Astrocyte (in vitro differentiated cells and primary cell): ENCODE measurements around the gene RASGRF2. TPM values are rescaled to one million over a fixed set of nuclear protein-coding genes. Genes with fewer than 3 reads are reported as not detected.
"Not testable (repeated sequence)": the region's sequence is repeated elsewhere in the genome, so short reads cannot be mapped to it uniquely, and the experiment has no call there.

Experiments used
- DNase-seq: peaks from one replicate; pipeline ENCODE4 v3.0.0-alpha.2; 2010; ENCODE audit warnings: low read depth
- FAIRE-seq: peaks from 2 replicates; lab custom pipeline; 2011; peaks lifted over from hg19 to GRCh38; lab: Jason Lieb, UNC
- H2AFZ ChIP-seq: 2 replicates; pipeline ENCODE4 v1.6.0; 2012; ENCODE audit warnings: low read depth, low read length, inconsistent platforms
- H3K27ac ChIP-seq: 2 replicates; pipeline ENCODE4 v1.5.1; 2011; ENCODE audit warnings: low read depth, low read length, inconsistent platforms
- H3K27me3 ChIP-seq: 2 replicates; pipeline ENCODE4 v1.6.0; 2011; ENCODE audit warnings: low read length, inconsistent platforms; ENCODE audit not compliant: insufficient read depth
- H3K36me3 ChIP-seq: 2 replicates; pipeline ENCODE4 v1.5.1; 2011; ENCODE audit warnings: low read length, inconsistent platforms; ENCODE audit not compliant: insufficient read depth
- H3K4me1 ChIP-seq: 2 replicates; pipeline ENCODE4 v1.5.1; 2011; ENCODE audit warnings: low read length, inconsistent platforms; ENCODE audit not compliant: insufficient read depth
- H3K4me2 ChIP-seq: 2 replicates; pipeline ENCODE4 v1.6.0; 2012; ENCODE audit warnings: low read length, inconsistent platforms
- H3K4me3 ChIP-seq: 2 replicates; pipeline ENCODE4 v1.5.1; 2011; ENCODE audit warnings: low read depth, mild to moderate bottlenecking, low read length, inconsistent platforms; ENCODE audit not compliant: insufficient read depth
- H3K79me2 ChIP-seq: 2 replicates; pipeline ENCODE4 v1.6.0; 2012; ENCODE audit warnings: mild to moderate bottlenecking, low read length, inconsistent platforms; ENCODE audit not compliant: insufficient read depth
- H3K9ac ChIP-seq: 2 replicates; pipeline ENCODE4 v1.6.0; 2012; ENCODE audit warnings: mild to moderate bottlenecking, low read length, inconsistent platforms
- H3K9me3 ChIP-seq: 2 replicates; pipeline ENCODE4 v1.5.1; 2012; ENCODE audit warnings: low read depth, mild to moderate bottlenecking, low read length, inconsistent platforms; ENCODE audit not compliant: insufficient read depth
- H4K20me1 ChIP-seq: 2 replicates; pipeline ENCODE4 v1.6.0; 2012; ENCODE audit warnings: low read length, inconsistent platforms; ENCODE audit not compliant: insufficient read depth
- H3K27ac Mint-ChIP-seq: one replicate; pipeline ENCODE4 v1.8.0; 2021; ENCODE audit warnings: mild to moderate bottlenecking, mixed read lengths; ENCODE audit not compliant: unreplicated experiment
- H3K27me3 Mint-ChIP-seq: one replicate; pipeline ENCODE4 v1.8.0; 2021; ENCODE audit warnings: low read depth, mixed read lengths; ENCODE audit not compliant: unreplicated experiment
- H3K36me3 Mint-ChIP-seq: one replicate; pipeline ENCODE4 v1.8.0; 2021; ENCODE audit warnings: low read depth, mixed read lengths; ENCODE audit not compliant: unreplicated experiment
- H3K4me1 Mint-ChIP-seq: one replicate; pipeline ENCODE4 v1.8.0; 2021; ENCODE audit warnings: low read depth, mixed read lengths; ENCODE audit not compliant: unreplicated experiment
- H3K4me3 Mint-ChIP-seq: one replicate; pipeline ENCODE4 v1.8.0; 2021; ENCODE audit warnings: mild to moderate bottlenecking, moderate library complexity, mixed read lengths; ENCODE audit not compliant: unreplicated experiment
- H3K9me3 Mint-ChIP-seq: one replicate; pipeline ENCODE4 v1.8.0; 2021; ENCODE audit warnings: mild to moderate bottlenecking, mixed read lengths; ENCODE audit not compliant: unreplicated experiment
- CTCF ChIP-seq: IDR thresholded peaks from 2 replicates; pipeline ENCODE4 v1.5.1; 2011; ENCODE audit warnings: low read depth, mild to moderate bottlenecking, inconsistent platforms, low read length, moderate library complexity; ENCODE audit not compliant: insufficient read depth
- EZH2 ChIP-seq: IDR thresholded peaks from 2 replicates; pipeline ENCODE4 v1.6.1; 2012; ENCODE audit warnings: mild to moderate bottlenecking, low read length, inconsistent platforms; ENCODE audit not compliant: insufficient read depth
- total RNA-seq: library from RNA; stranded (reverse); gene quantifications from 2 replicates; pipeline ENCODE4 v1.2.1, GENCODE V29; 2021

RASGRF2 gene
- total RNA-seq, 1 donor from 2014 or later, result 8.0 TPM

- H3K4me3 Mint-ChIP-seq, result no peak overlapping the region
- Histone ChIP-seq H3K4me1 (no peaks in the 10 kb centered on the region), H3K9ac (no peak overlapping the region), H3K4me3 (no peak overlapping the region), H4K20me1 (no peaks in the 10 kb centered on the region), H3K27ac (no peak overlapping the region), H3K27me3 (no peaks in the 10 kb centered on the region), H3K36me3 (no peaks in the 10 kb centered on the region), H3K4me2 (no peak overlapping the region), H3K79me2 (no peaks in the 10 kb centered on the region), H2AFZ (no peak overlapping the region), H3K9me3 (no peaks in the 10 kb centered on the region)
- TF ChIP-seq CTCF (no peak), EZH2 (no peak)
- DNase-seq (no peak), FAIRE-seq (no peak)
- peaks cover 3% of the 10 kb centered on the region for H3K9me3 Mint-ChIP-seq
- H3K4me1 Mint-ChIP-seq, result no peaks in the 10 kb centered on the region
- H3K27ac Mint-ChIP-seq, result no peak overlapping the region
- H3K27me3 Mint-ChIP-seq, result no peaks in the 10 kb centered on the region
- no peaks in the 10 kb centered on the region for H3K36me3 Mint-ChIP-seq
Measured at GRCh38 chr5:81052325-81052724, 92.2 kb downstream of the RASGRF2 start.

GRCh38 chr5:81053282-81053681 is 93.1 kb downstream of the RASGRF2 start:
- not testable (repeated sequence) for H3K4me1 Mint-ChIP-seq, H3K4me1 ChIP-seq, H3K27ac Mint-ChIP-seq, H3K4me3 ChIP-seq, H3K36me3 Mint-ChIP-seq, H3K36me3 ChIP-seq, H4K20me1 ChIP-seq, H3K9me3 Mint-ChIP-seq, H3K79me2 ChIP-seq, H3K27me3 ChIP-seq, DNase-seq, H3K27me3 Mint-ChIP-seq, H3K4me2 ChIP-seq, H3K27ac ChIP-seq, H3K9ac ChIP-seq, H3K4me3 Mint-ChIP-seq, FAIRE-seq, H3K9me3 ChIP-seq, H2AFZ ChIP-seq

GRCh38 chr5:81058121-81058520 is 98.0 kb downstream of the RASGRF2 start:
- Histone ChIP-seq H2AFZ (no peak overlapping the region), H3K9me3 (no peaks in the 10 kb centered on the region)
- no peak for FAIRE-seq

More at GRCh38 chr5:81058121-81058520, 98.0 kb downstream of the RASGRF2 start:
- no peaks in the 10 kb centered on the region for H3K27me3 ChIP-seq
- no peak overlapping the region for H3K4me3 ChIP-seq
- Mint-ChIP-seq H3K27me3 (peaks cover 2% of the 10 kb centered on the region), H3K4me1 (no peaks in the 10 kb centered on the region), H3K4me3 (no peak overlapping the region), H3K9me3 (peaks cover 3% of the 10 kb centered on the region), H3K36me3 (no peaks in the 10 kb centered on the region), H3K27ac (no peak overlapping the region)
- no peaks in the 10 kb centered on the region for H3K79me2 ChIP-seq
- no peaks in the 10 kb centered on the region for H4K20me1 ChIP-seq
- TF ChIP-seq CTCF (no peak), EZH2 (no peak)
- no peak overlapping the region for H3K9ac ChIP-seq
- no peaks in the 10 kb centered on the region for H3K36me3 ChIP-seq
- no peak overlapping the region for H3K27ac ChIP-seq
- DNase-seq, result no peak
- no peak overlapping the region for H3K4me2 ChIP-seq
- no peaks in the 10 kb centered on the region for H3K4me1 ChIP-seq
